ENCODE results near the gene PLXNB1. TPM values are rescaled to one million over a fixed set of nuclear protein-coding genes. Genes with fewer than 3 reads are reported as not detected.

Gene PLXNB1
- total and polyA plus RNA-seq, 10 of the 15 experiments (the other 5 are each of a cell fraction or from before 2014, with no cell fraction given): 0.18 to 15.1 (median 5.3) TPM

- no peaks in the 10 kb centered on the region for H3K79me2 ChIP-seq (ENCODE audit: control insufficient read depth, insufficient read depth, low read length)
- FAIRE-seq (no peak), ATAC-seq (no peak), DNase-seq (ENCODE audit: low read depth, low spot score) (no peak)
- no peak overlapping the region for H2AFZ ChIP-seq (ENCODE audit: control insufficient read depth, low read depth, low read length)
- ChIA-PET POLR2A (no interaction called here), SMC1A (ENCODE audit: uncharacterized antibody, unreplicated experiment) (interaction anchor here (0.6 to 8.0 kb wide), 2 partner anchors 33 to 129 kb away, joined by 3 to 287 read pairs; partner anchors contain the start of genes CCDC51 and TMA7), CTCF (interaction anchor here (1.1 to 22.0 kb wide), 4 partner anchors 10 to 146 kb away, joined by 3 to 757 read pairs (median 10); partner anchors contain the start of genes CCDC51 and TMA7), RAD21 (ENCODE audit: unreplicated experiment) (interaction anchor here (4.2 to 5.9 kb wide), 2 partner anchors 30 to 34 kb away, joined by 28 to 259 read pairs; no protein-coding TSS in a partner anchor)
- intact Hi-C loops (cut with micrococcal nuclease; ENCODE audit: unreplicated experiment): no loop called here
- H4K20me1 ChIP-seq (ENCODE audit: control insufficient read depth, insufficient read depth): no peaks in the 10 kb centered on the region
- BruUV-seq (replicated peaks): no TSS peak
- H3K27me3 ChIP-seq (replicated peaks in 1 of 2; ENCODE audit: control insufficient read depth in 2 of 2, insufficient read depth in 2 of 2, low read length in 1 of 2): no peaks in the 10 kb centered on the region
- in situ Hi-C loops (cut with MboI): loop anchor here (5.0 kb wide), 1 partner anchor 34 kb away; no protein-coding TSS in a partner anchor
- no peaks in the 10 kb centered on the region for H3K4me1 ChIP-seq (ENCODE audit: control insufficient read depth, insufficient read depth, low read length)
- H3K9me3 ChIP-seq (replicated peaks; ENCODE audit: control insufficient read depth, insufficient read depth, low read length): no peaks in the 10 kb centered on the region
- H3K27ac ChIP-seq (ENCODE audit: control insufficient read depth, insufficient read depth): no peak overlapping the region
- H3K4me2 ChIP-seq (ENCODE audit: control insufficient read depth, insufficient read depth): no peak overlapping the region
- H3K36me3 ChIP-seq (ENCODE audit: control insufficient read depth in 2 of 2, insufficient read depth in 2 of 2, low read length in 1 of 2): no peaks in the 10 kb centered on the region
- no peak overlapping the region for H3K4me3 ChIP-seq
- 0% methylated on average over 3 of the region's 3 CpGs for WGBS (ENCODE audit: insufficient coverage, insufficient replicate concordance, low lambda C conversion rate, missing lambda C conversion rate)
- no peak overlapping the region for H3K9ac ChIP-seq (ENCODE audit: control insufficient read depth, insufficient read depth, low read length)
- TF ChIP-seq NR2C1 (IDR thresholded peaks at IDR 0.05): no peak
- TF ChIP-seq JUND (IDR thresholded peaks at IDR 0.05; ENCODE audit: low read depth, low read length): no peak
- TF ChIP-seq POU2F2 (IDR thresholded peaks at IDR 0.05; ENCODE audit: borderline replicate concordance, low read depth, low read length): no peak
- TF ChIP-seq JUNB (IDR thresholded peaks at IDR 0.05): no peak
- no peak for TF ChIP-seq CUX1 (IDR thresholded peaks at IDR 0.05; ENCODE audit: insufficient replicate concordance, low read depth, low read length)
- no peak for TF ChIP-seq NBN (IDR thresholded peaks at IDR 0.05)
- TF ChIP-seq POLR2AphosphoS5 (IDR thresholded peaks at IDR 0.05; ENCODE audit: low read length): no peak
- TF ChIP-seq IRF5 (IDR thresholded peaks at IDR 0.05; ENCODE audit: borderline replicate concordance): no peak
- TF ChIP-seq E4F1 (IDR thresholded peaks at IDR 0.05; ENCODE audit: borderline replicate concordance, partially characterized antibody): no peak
- TF ChIP-seq RELB (IDR thresholded peaks at IDR 0.05; ENCODE audit: low read depth): no peak
- no peak for TF ChIP-seq RFX5 (IDR thresholded peaks at IDR 0.05; ENCODE audit: low read depth, low read length)
- TF ChIP-seq TBL1XR1 (IDR thresholded peaks at IDR 0.05; ENCODE audit: low read depth, low read length): no peak
- no peak for TF ChIP-seq PML (IDR thresholded peaks at IDR 0.05; ENCODE audit: low read length)
- TF ChIP-seq NFIC (IDR thresholded peaks at IDR 0.05; ENCODE audit: low read depth, low read length): no peak
- TF ChIP-seq SMARCA5 (IDR thresholded peaks at IDR 0.05): no peak
These were observed 27.0 kb downstream of the PLXNB1 start for GRCh38 chr3:48402907-48403306.
